Measurements from ENCODE around the gene HNRNPA1. TPM values are rescaled to one million over a fixed set of nuclear protein-coding genes. Genes with fewer than 3 reads are reported as not detected.
"Not testable (repeated sequence)": the region's sequence is repeated elsewhere in the genome, so short reads cannot be mapped to it uniquely, and the experiment has no call there.

HNRNPA1 gene
- total and polyA plus RNA-seq, 2 donors (not counting 1 experiment from before 2014, with no cell fraction given) = 631 to 1,040 TPM

DNA sequence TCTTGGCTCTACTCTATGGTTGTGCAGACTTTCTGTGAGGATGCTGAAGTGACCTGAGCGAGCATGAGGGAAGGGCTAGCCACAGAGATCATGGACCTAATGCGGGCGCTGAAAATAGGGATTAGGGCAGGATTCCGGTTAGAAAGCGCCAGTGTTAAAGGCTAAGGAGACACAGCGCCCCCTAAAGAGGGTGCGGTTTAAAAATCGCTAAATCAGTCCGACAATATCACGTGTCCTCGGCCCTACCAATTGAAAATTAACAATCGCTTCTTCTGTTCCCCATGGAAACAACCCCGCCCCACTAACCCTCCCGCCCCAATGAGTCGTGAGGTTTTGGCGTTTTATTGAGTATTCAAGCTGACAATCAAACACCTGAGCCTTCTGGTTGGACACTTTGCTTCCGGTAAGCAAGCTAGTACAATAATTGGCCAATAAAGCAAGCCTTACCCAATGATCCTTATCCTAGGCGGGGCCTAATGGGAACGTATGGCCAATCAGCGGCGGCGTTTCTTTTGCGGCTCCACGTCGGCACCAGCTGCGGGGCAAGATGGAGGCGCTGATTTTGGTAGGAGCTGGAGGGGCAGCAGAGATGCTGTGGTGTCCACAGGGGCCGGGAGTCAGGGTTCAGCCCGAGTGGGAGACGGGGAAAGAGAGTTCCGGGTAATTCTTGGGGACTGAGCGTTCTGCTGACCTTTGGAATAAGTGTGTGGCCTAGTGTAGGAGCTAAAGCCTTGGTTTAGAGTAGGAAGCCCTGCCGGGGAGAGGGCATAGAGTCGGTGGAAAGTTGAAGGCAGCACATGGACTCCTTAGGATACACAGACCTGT is 44.3 kb downstream of the HNRNPA1 start, which contains the start of gene COPZ1:
COPZ1 (plus strand) TSS at position 515 of the 825 bp plus-strand sequence; CDS start at position 548, 33 bp downstream.
- H3K4me3 ChIP-seq (ENCODE audit: control extremely low read depth in 1 of 5, extremely low read depth in 1 of 5, insufficient read depth in 1 of 5, low read depth in 2 of 5, low read length in 4 of 5) = peak within 1 kb of the TSS; percentile 54 to 97 (median 87)
- H2AFZ ChIP-seq (ENCODE audit: insufficient read depth, low read depth, low read length, poor library complexity, severe bottlenecking) = peak within 1 kb of the TSS; percentile 97
- POLR2A ChIA-PET = interaction anchor here (0.6 to 1.9 kb wide), 11 partner anchors 23 to 872 kb away, joined by 3 to 23 read pairs (median 4); partner anchors contain the start of genes CBX5 and HNRNPA1
- ATAC-seq (ENCODE audit: low read depth) (peak; percentile 93), DNase-seq (peak; percentile 97)
- peaks cover 30% of the 10 kb centered on the region for H3K4me1 Mint-ChIP-seq
- intact Hi-C loops (cut with micrococcal nuclease) = loop anchor here (1.0 to 2.0 kb wide), 7 partner anchors 31 to 136 kb away; no protein-coding TSS in a partner anchor
- peaks cover 0 to 9% of the 10 kb centered on the region in 2 experiments for H3K36me3 ChIP-seq (replicated peaks in 1 of 2; ENCODE audit: control extremely low read depth in 1 of 2, control insufficient read depth in 1 of 2, extremely low read depth in 1 of 2, insufficient read depth in 2 of 2, low read length in 1 of 2)
- peak within 1 kb of the TSS; percentile 76 to 89 for H3K27ac ChIP-seq (ENCODE audit: low read length in 2 of 2)
- H3K9me3 Mint-ChIP-seq (ENCODE audit: insufficient read depth) = no peaks in the 10 kb centered on the region
- H3K9me3 ChIP-seq (ENCODE audit: control extremely low read depth in 1 of 3, control insufficient read depth in 2 of 3, insufficient read depth in 1 of 3, low read length in 2 of 3) = no peaks in the 10 kb centered on the region
- peaks cover 41% of the 10 kb centered on the region for H3K79me2 ChIP-seq (ENCODE audit: control insufficient read depth, insufficient read depth, low read length)
- H4K20me1 ChIP-seq (ENCODE audit: control insufficient read depth, insufficient read depth, low read length, poor library complexity, severe bottlenecking) = peaks cover 2% of the 10 kb centered on the region
- 1% methylated on average over 24 of the region's 34 CpGs for WGBS (ENCODE audit: insufficient coverage)
- H3K27me3 Mint-ChIP-seq = no peaks in the 10 kb centered on the region
- peak within 1 kb of the TSS; percentile 86 for H3K9ac ChIP-seq (ENCODE audit: low read length)
- no peaks in the 10 kb centered on the region for H3K27me3 ChIP-seq (replicated peaks in 1 of 4; ENCODE audit: control extremely low read depth in 1 of 4, control insufficient read depth in 3 of 4, insufficient read depth in 4 of 4, low read length in 3 of 4)
- peak within 1 kb of the TSS; percentile 81 for H3K4me2 ChIP-seq (replicated peaks; ENCODE audit: low read depth, low read length, poor library complexity, severe bottlenecking)
- H3K4me3 Mint-ChIP-seq = peak within 1 kb of the TSS; percentile 94
- TF ChIP-seq EZH2 (IDR thresholded peaks at IDR 0.05; ENCODE audit: borderline replicate concordance, insufficient read depth, low read depth, low read length, poor library complexity, severe bottlenecking) (no peak), CTCF (IDR thresholded peaks at IDR 0.05) (peak; percentile 85)
- CTCF ChIA-PET = interaction anchor here (0.6 to 7.8 kb wide), 20 partner anchors 10 to 174 kb away, joined by 3 to 61 read pairs (median 8); partner anchors contain the start of genes CBX5, HNRNPA1 and NFE2
- peaks cover 9 to 11% of the 10 kb centered on the region in 2 donors for H3K4me1 ChIP-seq (ENCODE audit: control insufficient read depth in 2 of 2, insufficient read depth in 2 of 2, low read length in 2 of 2)
- H3K27ac Mint-ChIP-seq = peak within 1 kb of the TSS; percentile 96

DNA sequence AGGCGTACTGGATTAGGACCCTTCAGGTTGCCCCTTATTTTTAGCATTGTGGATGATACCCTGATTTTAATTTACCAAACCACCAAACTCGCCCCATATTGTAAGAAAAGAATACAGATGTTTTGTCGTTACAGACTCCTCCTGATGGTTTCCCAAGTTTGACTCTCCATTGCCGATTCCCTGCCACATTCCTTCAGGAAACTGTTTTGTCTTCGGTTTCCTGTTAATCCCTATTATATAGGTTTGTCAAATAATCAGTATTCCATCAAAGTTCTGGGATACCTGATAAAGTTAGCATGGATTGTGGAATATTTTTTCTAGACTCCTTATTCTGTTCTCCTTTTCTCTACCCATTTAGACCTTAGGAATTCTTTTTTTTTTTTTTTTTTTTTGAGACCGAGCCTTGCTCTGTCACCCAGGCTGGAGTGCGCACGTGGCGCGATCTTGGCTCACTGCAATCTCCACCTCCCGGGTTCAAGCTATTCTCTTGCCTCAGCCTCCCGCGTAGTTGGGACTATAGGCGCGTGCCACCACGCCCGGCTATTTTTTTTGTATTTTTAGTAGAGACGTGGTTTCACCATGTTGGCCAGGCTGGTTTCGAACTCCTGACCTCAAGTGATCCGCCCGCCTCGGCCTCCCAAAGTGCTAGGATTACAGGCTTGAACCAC is 45.0 kb downstream of the HNRNPA1 start:
- not testable (repeated sequence) for ATAC-seq (ENCODE audit: low read depth)
- H3K4me1 ChIP-seq (ENCODE audit: control insufficient read depth in 2 of 2, insufficient read depth in 2 of 2, low read length in 2 of 2) = peaks cover 10 to 12% of the 10 kb centered on the region in 2 donors

More for the DNA sequence above, 45.0 kb downstream of the HNRNPA1 start:
- not testable (repeated sequence) for H3K27me3 Mint-ChIP-seq; H3K27me3 ChIP-seq (replicated peaks in 1 of 4; ENCODE audit: control extremely low read depth in 1 of 4, control insufficient read depth in 3 of 4, insufficient read depth in 4 of 4, low read length in 3 of 4); H3K9me3 Mint-ChIP-seq (ENCODE audit: insufficient read depth); H3K9me3 ChIP-seq (ENCODE audit: control extremely low read depth in 1 of 3, control insufficient read depth in 2 of 3, insufficient read depth in 1 of 3, low read length in 2 of 3); H4K20me1 ChIP-seq (ENCODE audit: control insufficient read depth, insufficient read depth, low read length, poor library complexity, severe bottlenecking); DNase-seq
- POLR2A ChIA-PET = interaction anchor here (0.6 to 1.9 kb wide), 12 partner anchors 24 to 873 kb away, joined by 3 to 23 read pairs (median 4); partner anchors contain the start of genes CBX5 and HNRNPA1
- Mint-ChIP-seq H3K27ac (peak overlapping the region; percentile 96), H3K4me3 (peak overlapping the region; percentile 94), H3K4me1 (peaks cover 35% of the 10 kb centered on the region)
- H3K4me3 ChIP-seq (ENCODE audit: control extremely low read depth in 1 of 5, extremely low read depth in 1 of 5, insufficient read depth in 1 of 5, low read depth in 2 of 5, low read length in 4 of 5) = peak overlapping the region; percentile 54 to 97 (median 87)
- H3K9ac ChIP-seq (ENCODE audit: low read length) = peak overlapping the region; percentile 86
- WGBS (ENCODE audit: insufficient coverage) = 75% methylated on average over 8 of the region's 22 CpGs
- CTCF ChIA-PET = interaction anchor here (0.6 to 7.8 kb wide), 22 partner anchors 9 to 173 kb away, joined by 3 to 61 read pairs (median 7); partner anchors contain the start of genes CBX5, HNRNPA1 and NFE2
- intact Hi-C loops (cut with micrococcal nuclease) = loop anchor here (1.0 to 2.0 kb wide), 5 partner anchors 34 to 136 kb away; no protein-coding TSS in a partner anchor
- H3K36me3 ChIP-seq (replicated peaks in 1 of 2; ENCODE audit: control extremely low read depth in 1 of 2, control insufficient read depth in 1 of 2, extremely low read depth in 1 of 2, insufficient read depth in 2 of 2, low read length in 1 of 2) = peaks cover 0 to 12% of the 10 kb centered on the region in 2 experiments
- peak overlapping the region; percentile 81 for H3K4me2 ChIP-seq (replicated peaks; ENCODE audit: low read depth, low read length, poor library complexity, severe bottlenecking)
- peak overlapping the region; percentile 76 to 89 for H3K27ac ChIP-seq (ENCODE audit: low read length in 2 of 2)
- peak overlapping the region; percentile 85 for H2AFZ ChIP-seq (ENCODE audit: insufficient read depth, low read depth, low read length, poor library complexity, severe bottlenecking)
- peaks cover 49% of the 10 kb centered on the region for H3K79me2 ChIP-seq (ENCODE audit: control insufficient read depth, insufficient read depth, low read length)
